Kidney epithelial cell (primary cell): ENCODE data around the gene IL37. TPM values are rescaled to one million over a fixed set of nuclear protein-coding genes. Genes with fewer than 3 reads are reported as not detected.
"Not testable (repeated sequence)": the region's sequence is repeated elsewhere in the genome, so short reads cannot be mapped to it uniquely, and the experiment has no call there.

Source experiments
- DNase-seq: peaks from one replicate; pipeline ENCODE4 v3.0.0-alpha.2; 2010; ENCODE audit warnings: low read depth
- H3K27me3 ChIP-seq: 2 replicates; pipeline ENCODE4 v1.6.0; 2011; ENCODE audit warnings: low read length; ENCODE audit not compliant: control insufficient read depth, insufficient read depth
- H3K36me3 ChIP-seq: 2 replicates; pipeline ENCODE4 v1.5.1; 2011; ENCODE audit warnings: low read length; ENCODE audit not compliant: control insufficient read depth, insufficient read depth
- H3K4me3 ChIP-seq: 2 replicates; pipeline ENCODE4 v1.5.1; 2011; ENCODE audit warnings: low read depth, mild to moderate bottlenecking, control low read depth, low read length
- total RNA-seq: library from RNA; depleted of rRNA; stranded (reverse); fragments of >200 nt; gene quantifications from 2 replicates; pipeline ENCODE4 v1.2.3, GENCODE V29; 2015
- TF ChIP-seq, protein P1 (sequence below): IDR thresholded peaks from 2 replicates; pipeline ENCODE4 v1.5.1; 2011; ENCODE audit warnings: mild to moderate bottlenecking, moderate library complexity, low read length, control low read depth, inconsistent platforms; ENCODE audit not compliant: insufficient read depth, poor library complexity, severe bottlenecking

Gene IL37
- total RNA-seq, 1 donor from 2014 or later = not detected

DNA sequence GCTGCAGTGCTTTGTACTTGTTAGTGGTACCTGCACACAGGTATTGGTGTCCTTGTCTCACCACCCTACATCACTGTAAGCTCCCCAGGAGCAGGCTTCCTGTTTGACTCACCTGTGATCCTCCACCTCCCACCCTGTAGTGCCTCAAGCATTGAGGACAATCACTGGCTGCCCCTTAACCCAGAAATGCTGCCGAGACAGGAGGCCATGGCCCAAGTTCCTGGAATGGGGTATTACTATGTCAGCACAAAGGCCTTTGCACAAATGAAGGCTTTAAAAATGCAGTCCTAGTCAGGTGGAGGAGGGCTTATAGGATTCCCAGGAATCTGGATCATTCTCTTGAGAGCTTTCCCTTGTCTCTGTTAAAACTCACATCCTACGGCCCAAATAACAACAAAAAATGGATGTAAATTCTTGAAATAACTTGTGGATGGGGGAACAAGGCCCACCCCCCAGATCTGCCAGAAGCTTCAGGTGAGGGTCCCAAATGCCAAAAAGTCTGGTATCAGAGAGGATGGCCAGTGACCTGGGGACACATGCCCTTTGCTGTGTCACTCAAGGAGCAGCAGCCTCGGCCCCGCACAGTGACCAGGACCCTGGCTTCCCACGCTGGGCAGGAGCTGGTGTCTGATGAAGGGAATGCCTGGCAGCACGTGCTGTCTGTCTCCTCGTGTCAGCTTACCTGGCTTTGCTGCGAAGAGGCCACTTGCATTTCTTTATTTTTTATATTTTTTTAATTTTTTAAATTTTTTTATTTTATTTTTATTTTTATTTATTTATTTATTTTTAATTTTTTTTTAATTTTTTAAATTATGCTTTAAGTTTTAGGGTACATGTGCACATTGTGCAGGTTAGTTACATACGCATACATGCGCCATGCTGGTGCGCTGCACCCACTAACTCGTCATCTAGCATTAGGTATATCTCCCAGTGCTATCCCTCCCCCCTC lies 3.7 kb upstream of the IL37 start:
- Histone ChIP-seq H3K36me3 (no peaks in the 10 kb centered on the region), H3K27me3 (no peaks in the 10 kb centered on the region), H3K4me3 (no peak overlapping the region)
- TF ChIP-seq, protein P1, sequence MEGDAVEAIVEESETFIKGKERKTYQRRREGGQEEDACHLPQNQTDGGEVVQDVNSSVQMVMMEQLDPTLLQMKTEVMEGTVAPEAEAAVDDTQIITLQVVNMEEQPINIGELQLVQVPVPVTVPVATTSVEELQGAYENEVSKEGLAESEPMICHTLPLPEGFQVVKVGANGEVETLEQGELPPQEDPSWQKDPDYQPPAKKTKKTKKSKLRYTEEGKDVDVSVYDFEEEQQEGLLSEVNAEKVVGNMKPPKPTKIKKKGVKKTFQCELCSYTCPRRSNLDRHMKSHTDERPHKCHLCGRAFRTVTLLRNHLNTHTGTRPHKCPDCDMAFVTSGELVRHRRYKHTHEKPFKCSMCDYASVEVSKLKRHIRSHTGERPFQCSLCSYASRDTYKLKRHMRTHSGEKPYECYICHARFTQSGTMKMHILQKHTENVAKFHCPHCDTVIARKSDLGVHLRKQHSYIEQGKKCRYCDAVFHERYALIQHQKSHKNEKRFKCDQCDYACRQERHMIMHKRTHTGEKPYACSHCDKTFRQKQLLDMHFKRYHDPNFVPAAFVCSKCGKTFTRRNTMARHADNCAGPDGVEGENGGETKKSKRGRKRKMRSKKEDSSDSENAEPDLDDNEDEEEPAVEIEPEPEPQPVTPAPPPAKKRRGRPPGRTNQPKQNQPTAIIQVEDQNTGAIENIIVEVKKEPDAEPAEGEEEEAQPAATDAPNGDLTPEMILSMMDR = no peak
- DNase-seq = no peak

- DNase-seq, H3K27me3 ChIP-seq, H3K36me3 ChIP-seq, H3K4me3 ChIP-seq: not testable (repeated sequence)
Measured at GRCh38 chr2:112908559-112908958, 2.4 kb upstream of the IL37 start.

GRCh38 chr2:112910219-112910618 lies 746 bp upstream of the IL37 start:
- TF ChIP-seq, protein P1 = no peak
- Histone ChIP-seq H3K36me3 (no peaks in the 10 kb centered on the region), H3K4me3 (no peak overlapping the region), H3K27me3 (no peaks in the 10 kb centered on the region)
- no peak for DNase-seq

DNA sequence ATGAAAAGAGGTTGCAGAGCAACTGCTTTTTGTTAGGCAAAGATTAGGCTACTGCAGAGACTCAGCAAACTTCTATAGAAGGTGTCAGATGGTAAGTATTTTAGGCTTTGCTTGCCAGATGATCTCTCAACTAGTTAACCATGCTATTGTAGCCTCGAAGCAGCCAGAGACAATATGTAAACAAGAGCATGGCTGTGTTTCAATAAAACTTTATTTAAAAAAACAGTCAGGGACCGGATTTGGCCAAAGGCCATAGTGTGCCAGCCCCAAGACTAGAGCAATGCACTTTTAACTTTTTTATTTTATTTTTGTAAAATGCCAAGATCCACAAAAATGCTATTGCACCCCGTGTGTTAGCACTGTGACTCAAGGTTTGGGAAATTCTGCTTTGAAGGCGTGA lies 1.4 kb downstream of the IL37 start:
- TF ChIP-seq, protein P1 = no peak
- H3K27me3 ChIP-seq = no peaks in the 10 kb centered on the region
- no peak for DNase-seq
- no peaks in the 10 kb centered on the region for H3K36me3 ChIP-seq
- H3K4me3 ChIP-seq = no peak overlapping the region

DNA sequence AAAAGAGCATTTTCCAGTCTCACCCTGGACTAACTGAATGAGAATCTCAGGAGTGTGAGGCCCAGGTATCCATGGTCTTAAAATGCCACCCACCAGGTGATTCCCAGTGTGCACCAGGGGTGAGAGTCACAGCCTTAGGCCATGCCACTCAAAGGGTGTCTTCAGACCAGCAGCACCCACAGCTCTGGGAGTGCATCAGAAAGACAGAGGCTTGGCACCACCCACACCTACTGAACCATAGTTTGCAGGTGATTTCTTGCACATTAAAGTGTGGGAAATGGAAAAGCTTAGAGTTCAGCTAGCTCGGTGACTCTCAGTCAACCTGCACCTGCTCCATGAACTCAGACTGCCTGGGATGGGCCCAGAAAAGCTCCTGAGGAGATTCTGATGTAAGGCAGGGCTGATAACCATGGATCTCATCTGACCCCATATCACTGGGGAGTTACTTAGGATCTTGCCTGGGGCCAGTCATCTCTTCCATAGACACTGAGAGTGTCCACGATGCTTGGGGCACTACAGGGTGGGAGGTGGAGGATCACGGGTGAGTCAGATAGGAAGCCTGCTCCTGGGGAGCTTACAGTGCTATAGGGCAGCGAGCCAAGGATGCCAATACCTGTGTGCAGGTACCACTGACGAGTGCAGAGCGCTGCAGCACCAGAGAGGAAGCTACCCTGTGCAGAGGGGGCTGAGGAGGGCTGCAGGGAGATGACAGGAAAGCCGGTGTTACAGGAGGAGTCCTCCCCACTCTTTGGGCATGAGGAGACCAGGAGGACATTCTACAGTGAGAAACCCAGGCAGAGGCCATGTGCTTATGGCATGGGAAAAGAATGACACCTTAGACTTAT lies 4.6 kb downstream of the IL37 start:
- no peaks in the 10 kb centered on the region for H3K27me3 ChIP-seq
- no peaks in the 10 kb centered on the region for H3K36me3 ChIP-seq
- H3K4me3 ChIP-seq = no peak overlapping the region
- TF ChIP-seq, protein P1 = no peak
- DNase-seq = no peak

GRCh38 chr2:112916145-112916571 lies 5.2 kb downstream of the IL37 start:
- DNase-seq = no peak
- Histone ChIP-seq H3K27me3 (no peaks in the 10 kb centered on the region), H3K4me3 (no peak overlapping the region), H3K36me3 (no peaks in the 10 kb centered on the region)
- TF ChIP-seq, protein P1 = no peak
